MM.1S (cell line): ENCODE results near the gene NEXN.

ENCODE experiments used
- EZH2 ChIP-seq: fragments of 300-600 bp; sonication (generic); optimal IDR thresholded peaks from 2 replicates; pipeline ENCODE3; 2017; ENCODE audit warnings: low read depth, mild to moderate bottlenecking, antibody characterized with exemption, low read length, mixed read lengths
- EZH2phosphoT487 ChIP-seq: fragments of 300-600 bp; sonication (generic); IDR thresholded peaks from 2 replicates; pipeline ENCODE4 v1.6.1; 2018; ENCODE audit warnings: antibody characterized with exemption, low read length
- TF ChIP-seq, protein P1 (sequence below): fragments of 300-600 bp; sonication (generic); IDR thresholded peaks from 2 replicates; pipeline ENCODE4 v1.5.1; 2016; ENCODE audit warnings: antibody characterized with exemption, low read length, mixed read lengths

DNA sequence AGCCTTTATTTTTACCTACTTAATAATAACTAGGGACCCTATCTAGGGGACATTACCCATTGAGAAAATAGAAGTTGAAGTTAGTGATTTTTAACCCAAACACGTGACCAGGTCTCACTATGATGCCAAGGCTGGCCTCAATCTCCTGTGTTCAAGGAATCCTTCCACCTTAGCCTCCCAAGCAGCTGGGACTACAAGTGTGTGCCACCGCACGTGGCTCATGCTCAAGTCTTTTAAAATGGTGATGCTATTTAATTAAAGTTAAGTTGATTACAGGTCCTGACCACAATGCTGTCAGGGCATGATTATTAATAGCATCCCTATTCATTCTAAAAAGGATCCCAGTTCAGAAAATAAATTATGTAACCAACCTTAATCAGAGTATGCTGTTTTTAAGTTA, 65.5 kb downstream of the NEXN start:
- TF ChIP-seq, protein P1, sequence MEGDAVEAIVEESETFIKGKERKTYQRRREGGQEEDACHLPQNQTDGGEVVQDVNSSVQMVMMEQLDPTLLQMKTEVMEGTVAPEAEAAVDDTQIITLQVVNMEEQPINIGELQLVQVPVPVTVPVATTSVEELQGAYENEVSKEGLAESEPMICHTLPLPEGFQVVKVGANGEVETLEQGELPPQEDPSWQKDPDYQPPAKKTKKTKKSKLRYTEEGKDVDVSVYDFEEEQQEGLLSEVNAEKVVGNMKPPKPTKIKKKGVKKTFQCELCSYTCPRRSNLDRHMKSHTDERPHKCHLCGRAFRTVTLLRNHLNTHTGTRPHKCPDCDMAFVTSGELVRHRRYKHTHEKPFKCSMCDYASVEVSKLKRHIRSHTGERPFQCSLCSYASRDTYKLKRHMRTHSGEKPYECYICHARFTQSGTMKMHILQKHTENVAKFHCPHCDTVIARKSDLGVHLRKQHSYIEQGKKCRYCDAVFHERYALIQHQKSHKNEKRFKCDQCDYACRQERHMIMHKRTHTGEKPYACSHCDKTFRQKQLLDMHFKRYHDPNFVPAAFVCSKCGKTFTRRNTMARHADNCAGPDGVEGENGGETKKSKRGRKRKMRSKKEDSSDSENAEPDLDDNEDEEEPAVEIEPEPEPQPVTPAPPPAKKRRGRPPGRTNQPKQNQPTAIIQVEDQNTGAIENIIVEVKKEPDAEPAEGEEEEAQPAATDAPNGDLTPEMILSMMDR, result no peak
- TF ChIP-seq EZH2phosphoT487, result no peak
- no peak for TF ChIP-seq EZH2
